Measurements from ENCODE around the gene TMPRSS4. TPM values are rescaled to one million over a fixed set of nuclear protein-coding genes. Genes with fewer than 3 reads are reported as not detected.

Gene TMPRSS4
- total RNA-seq, 3 donors from 2014 or later = 0.98 TPM; not detected in 2

DNA sequence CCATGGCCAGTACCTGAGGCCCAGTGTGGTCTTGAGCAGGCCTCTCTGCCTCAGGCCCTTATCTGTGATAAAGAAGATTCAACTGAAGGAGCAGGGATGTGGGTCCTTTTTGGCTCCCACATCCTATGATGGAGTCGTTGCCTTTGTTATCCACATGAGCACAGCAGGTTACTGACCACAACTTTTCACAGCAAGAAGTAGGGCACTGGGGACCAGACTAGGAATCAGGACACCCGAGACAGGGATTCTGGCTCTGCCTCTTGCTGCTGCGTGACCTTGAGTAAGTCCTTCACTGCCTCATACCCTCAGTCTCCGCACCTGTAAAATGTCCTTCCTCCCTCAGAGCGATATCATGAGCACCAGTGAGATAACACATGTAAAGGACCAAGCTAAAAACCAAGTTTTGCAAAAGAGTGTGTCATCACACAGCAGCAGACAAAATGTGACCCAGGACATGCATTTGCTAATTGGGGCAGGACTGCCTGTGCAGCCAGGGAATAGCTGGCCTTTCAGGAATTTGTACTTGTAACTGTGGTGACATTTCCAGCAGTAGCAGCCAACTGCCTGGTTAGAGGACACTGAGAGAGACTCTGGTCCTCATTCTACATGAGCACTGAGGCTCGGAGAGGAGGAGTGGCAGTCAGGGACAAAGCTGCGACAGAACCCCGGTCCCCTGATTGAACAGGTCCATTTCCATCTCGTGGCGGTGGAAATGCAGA lies 23.1 kb downstream of the TMPRSS4 start:
- Histone ChIP-seq H3K36me3 (no peaks in the 10 kb centered on the region), H3K4me3 (no peak overlapping the region), H3K27ac (no peak overlapping the region), H3K4me1 (no peaks in the 10 kb centered on the region), H3K27me3 (no peaks in the 10 kb centered on the region), H3K9me3 (no peaks in the 10 kb centered on the region)
- intact Hi-C loops (cut with DNase I; ENCODE audit: low total_unique reads) = no loop called here
- TF ChIP-seq POLR2AphosphoS5 (IDR thresholded peaks at IDR 0.05) (no peak), POLR2A (IDR thresholded peaks at IDR 0.05) (no peak)
- TF ChIP-seq, protein P1, sequence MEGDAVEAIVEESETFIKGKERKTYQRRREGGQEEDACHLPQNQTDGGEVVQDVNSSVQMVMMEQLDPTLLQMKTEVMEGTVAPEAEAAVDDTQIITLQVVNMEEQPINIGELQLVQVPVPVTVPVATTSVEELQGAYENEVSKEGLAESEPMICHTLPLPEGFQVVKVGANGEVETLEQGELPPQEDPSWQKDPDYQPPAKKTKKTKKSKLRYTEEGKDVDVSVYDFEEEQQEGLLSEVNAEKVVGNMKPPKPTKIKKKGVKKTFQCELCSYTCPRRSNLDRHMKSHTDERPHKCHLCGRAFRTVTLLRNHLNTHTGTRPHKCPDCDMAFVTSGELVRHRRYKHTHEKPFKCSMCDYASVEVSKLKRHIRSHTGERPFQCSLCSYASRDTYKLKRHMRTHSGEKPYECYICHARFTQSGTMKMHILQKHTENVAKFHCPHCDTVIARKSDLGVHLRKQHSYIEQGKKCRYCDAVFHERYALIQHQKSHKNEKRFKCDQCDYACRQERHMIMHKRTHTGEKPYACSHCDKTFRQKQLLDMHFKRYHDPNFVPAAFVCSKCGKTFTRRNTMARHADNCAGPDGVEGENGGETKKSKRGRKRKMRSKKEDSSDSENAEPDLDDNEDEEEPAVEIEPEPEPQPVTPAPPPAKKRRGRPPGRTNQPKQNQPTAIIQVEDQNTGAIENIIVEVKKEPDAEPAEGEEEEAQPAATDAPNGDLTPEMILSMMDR (IDR thresholded peaks at IDR 0.05) = no peak
- no peak for DNase-seq (ENCODE audit: low spot score in 2 of 2)

DNA sequence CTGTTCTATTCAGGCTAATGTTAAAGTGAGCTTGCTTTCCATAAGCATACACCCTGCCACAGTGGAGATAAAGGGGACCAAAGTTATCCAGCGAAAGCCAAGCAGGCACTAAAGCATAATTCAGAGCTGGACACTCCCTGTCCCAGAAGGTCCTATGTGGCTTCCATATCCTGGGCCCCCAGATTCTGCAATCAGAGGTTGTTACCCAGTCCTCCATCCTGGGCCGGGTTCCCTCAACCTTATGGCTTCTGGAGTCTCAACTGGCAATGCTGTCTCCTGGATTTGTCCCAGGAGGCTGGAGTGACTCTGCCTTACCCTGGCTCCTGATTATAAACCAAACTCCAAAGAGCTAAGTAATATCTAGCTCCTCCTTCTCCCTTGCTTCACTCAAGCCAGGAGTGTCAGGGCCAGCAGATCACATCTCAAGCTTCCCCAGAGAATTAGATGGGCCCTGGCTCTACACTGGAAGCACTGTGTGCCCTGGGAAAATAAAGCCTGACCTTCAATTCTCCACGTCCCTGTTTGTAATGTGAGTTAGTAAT lies 23.9 kb downstream of the TMPRSS4 start:
- H3K4me1 ChIP-seq = no peaks in the 10 kb centered on the region
- no peak for DNase-seq (ENCODE audit: low spot score in 2 of 2)
- intact Hi-C loops (cut with DNase I; ENCODE audit: low total_unique reads) = no loop called here

DNA sequence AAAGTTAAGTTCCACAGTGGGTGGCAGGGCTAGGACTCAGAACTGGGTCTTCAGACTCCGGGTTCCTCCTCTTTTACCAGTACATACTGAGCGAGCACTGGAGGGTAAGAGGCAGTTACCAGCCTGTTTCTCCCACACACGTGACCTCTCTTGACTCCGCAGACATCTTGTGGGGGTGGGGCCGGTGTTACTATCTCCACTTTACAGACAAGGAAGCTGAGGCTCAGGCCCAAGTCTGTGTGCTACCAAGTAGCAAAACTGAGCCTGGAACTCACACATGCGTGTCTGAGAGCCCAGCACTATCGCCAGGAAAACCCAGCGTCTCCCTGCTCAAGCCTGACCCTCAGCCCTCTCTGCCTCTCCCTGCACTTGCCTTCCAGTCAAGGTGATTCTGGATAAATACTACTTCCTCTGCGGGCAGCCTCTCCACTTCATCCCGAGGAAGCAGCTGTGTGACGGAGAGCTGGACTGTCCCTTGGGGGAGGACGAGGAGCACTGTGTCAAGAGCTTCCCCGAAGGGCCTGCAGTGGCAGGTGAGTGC lies 25.9 kb downstream of the TMPRSS4 start:
- no peak for TF ChIP-seq POLR2A (IDR thresholded peaks at IDR 0.05)
- TF ChIP-seq, protein P1 (IDR thresholded peaks at IDR 0.05) = no peak
- TF ChIP-seq POLR2AphosphoS5 (IDR thresholded peaks at IDR 0.05) = no peak
- DNase-seq (ENCODE audit: low spot score in 2 of 2) = no peak
- Histone ChIP-seq H3K4me3 (no peak overlapping the region), H3K36me3 (no peaks in the 10 kb centered on the region), H3K9me3 (no peaks in the 10 kb centered on the region), H3K27me3 (no peaks in the 10 kb centered on the region), H3K4me1 (no peaks in the 10 kb centered on the region), H3K27ac (no peak overlapping the region)
- intact Hi-C loops (cut with DNase I; ENCODE audit: low total_unique reads) = no loop called here

More for the DNA sequence above, 23.9 kb downstream of the TMPRSS4 start:
- no peak overlapping the region for H3K27ac ChIP-seq
- TF ChIP-seq POLR2AphosphoS5 (IDR thresholded peaks at IDR 0.05) = no peak
- TF ChIP-seq, protein P1 (IDR thresholded peaks at IDR 0.05) = no peak
- no peak for TF ChIP-seq POLR2A (IDR thresholded peaks at IDR 0.05)
- H3K27me3 ChIP-seq = no peaks in the 10 kb centered on the region
- no peaks in the 10 kb centered on the region for H3K9me3 ChIP-seq
- H3K36me3 ChIP-seq = no peaks in the 10 kb centered on the region
- H3K4me3 ChIP-seq = no peak overlapping the region

DNA sequence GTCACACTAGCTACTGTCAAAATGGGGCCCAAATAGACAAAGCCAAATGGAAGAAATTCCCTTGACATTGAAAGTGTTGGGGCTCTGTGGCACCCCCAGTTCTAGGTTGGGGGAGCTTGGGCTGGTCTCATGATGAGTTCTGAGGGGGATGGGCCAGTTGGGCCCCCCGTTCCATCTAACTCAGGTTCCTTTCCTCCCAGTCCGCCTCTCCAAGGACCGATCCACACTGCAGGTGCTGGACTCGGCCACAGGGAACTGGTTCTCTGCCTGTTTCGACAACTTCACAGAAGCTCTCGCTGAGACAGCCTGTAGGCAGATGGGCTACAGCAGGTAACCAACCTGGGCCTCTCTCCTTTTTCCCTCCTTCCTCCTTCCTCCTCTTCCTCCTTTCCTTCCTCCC lies 27.6 kb downstream of the TMPRSS4 start:
- Histone ChIP-seq H3K27ac (no peak overlapping the region), H3K4me1 (no peaks in the 10 kb centered on the region), H3K9me3 (no peaks in the 10 kb centered on the region), H3K36me3 (no peaks in the 10 kb centered on the region), H3K27me3 (no peaks in the 10 kb centered on the region), H3K4me3 (no peak overlapping the region)
- intact Hi-C loops (cut with DNase I; ENCODE audit: low total_unique reads) = no loop called here
- no peak for TF ChIP-seq POLR2A (IDR thresholded peaks at IDR 0.05)
- TF ChIP-seq, protein P1 (IDR thresholded peaks at IDR 0.05) = no peak
- no peak for TF ChIP-seq POLR2AphosphoS5 (IDR thresholded peaks at IDR 0.05)
- no peak for DNase-seq (ENCODE audit: low spot score in 2 of 2)

DNA sequence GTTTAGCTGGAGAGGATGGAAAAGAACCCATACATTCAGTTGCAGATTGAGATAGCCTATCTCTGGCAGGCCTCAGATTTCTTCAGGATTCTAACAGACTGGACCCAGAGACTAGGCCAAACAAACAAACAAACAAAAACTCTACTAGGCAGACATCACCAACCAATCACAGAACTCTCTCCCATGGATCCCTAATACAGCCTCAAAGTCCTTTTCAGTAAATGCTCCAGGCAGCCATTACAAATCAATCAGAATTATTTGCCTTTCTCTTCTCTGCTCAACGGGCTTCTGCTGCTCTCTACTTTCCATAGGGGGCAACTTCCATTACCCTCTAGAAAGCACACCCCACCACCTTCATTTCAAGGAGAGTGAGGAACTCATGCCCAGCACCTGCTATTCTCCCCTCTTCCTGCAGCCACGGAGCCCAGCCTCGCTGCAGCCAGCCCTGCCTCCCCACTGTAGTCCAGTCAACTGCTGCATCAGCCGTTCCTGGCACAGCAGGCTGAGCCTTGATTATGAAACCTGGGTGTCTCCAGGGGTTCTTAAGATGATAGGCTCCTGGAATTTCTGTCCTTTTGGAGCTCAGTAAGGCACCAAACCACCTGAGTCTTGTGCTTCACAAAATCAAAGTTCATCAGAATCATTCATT lies 28.9 kb downstream of the TMPRSS4 start:
- no peaks in the 10 kb centered on the region for H3K9me3 ChIP-seq
- TF ChIP-seq POLR2AphosphoS5 (IDR thresholded peaks at IDR 0.05) (no peak), POLR2A (IDR thresholded peaks at IDR 0.05) (no peak)
- TF ChIP-seq, protein P1 (IDR thresholded peaks at IDR 0.05) = no peak
- H3K27me3 ChIP-seq = no peaks in the 10 kb centered on the region
- no peak overlapping the region for H3K27ac ChIP-seq
- no peaks in the 10 kb centered on the region for H3K4me1 ChIP-seq
- no peaks in the 10 kb centered on the region for H3K36me3 ChIP-seq
- DNase-seq (ENCODE audit: low spot score in 2 of 2) = no peak
- intact Hi-C loops (cut with DNase I; ENCODE audit: low total_unique reads) = no loop called here
- H3K4me3 ChIP-seq = no peak overlapping the region

All from breast epithelium (tissue), 4 donors.